Pulmonary artery endothelial cell (primary cell): ENCODE data around the gene SGK2. TPM values are rescaled to one million over a fixed set of nuclear protein-coding genes. Genes with fewer than 3 reads are reported as not detected.
"Not testable (repeated sequence)": the region's sequence is repeated elsewhere in the genome, so short reads cannot be mapped to it uniquely, and the experiment has no call there.

Experiments used
- DNase-seq: peaks from one replicate; pipeline ENCODE4 v3.0.0-alpha.2; 2011; ENCODE audit warnings: low read depth, low spot score
- total RNA-seq: library from RNA; depleted of rRNA; stranded (reverse); fragments of >200 nt; gene quantifications from 2 replicates; pipeline ENCODE4 v1.2.3, GENCODE V29; 2014

The SGK2 gene
- total RNA-seq, 1 donor from 2014 or later = not detected

DNA sequence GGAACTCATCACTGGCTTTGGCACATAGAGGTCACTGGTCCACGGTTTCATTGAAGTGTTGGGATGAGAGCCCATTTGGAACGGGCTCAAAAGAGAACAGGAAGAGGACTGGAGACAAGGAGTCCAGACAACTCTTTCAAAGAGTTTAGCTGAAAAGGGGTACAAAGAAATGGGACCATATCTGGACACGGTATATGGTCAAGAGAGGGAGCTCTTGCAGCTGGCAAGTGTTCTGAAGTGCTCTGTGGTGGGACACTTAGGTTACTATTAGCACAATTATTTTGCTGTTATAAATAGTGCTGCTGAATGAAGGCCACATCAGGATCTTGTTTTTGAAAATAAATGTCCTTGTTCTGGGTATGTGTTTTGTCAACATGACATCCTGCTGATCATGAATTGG lies 4.6 kb downstream of the SGK2 start:
- no peak for DNase-seq

DNA sequence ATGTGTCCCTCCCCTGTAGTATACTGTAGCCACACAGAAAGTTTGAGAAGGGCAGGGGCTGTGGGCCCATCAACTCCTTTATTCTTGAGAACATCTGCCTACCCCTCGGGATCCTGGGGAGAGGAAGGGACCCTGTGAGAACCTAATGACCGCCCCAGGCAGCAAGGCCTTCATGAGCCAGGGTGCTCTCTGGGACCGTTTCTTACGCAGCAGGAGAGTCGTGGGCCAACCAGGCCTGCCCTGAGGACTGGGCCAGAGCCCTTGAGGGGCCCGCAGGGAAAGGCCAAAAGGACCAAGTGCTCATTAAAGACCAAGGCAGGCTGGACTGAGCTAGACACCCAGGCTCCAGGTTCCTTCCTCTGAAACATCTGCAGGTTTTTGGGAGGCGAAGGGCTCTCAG lies 5.2 kb downstream of the SGK2 start:
- no peak for DNase-seq

DNA sequence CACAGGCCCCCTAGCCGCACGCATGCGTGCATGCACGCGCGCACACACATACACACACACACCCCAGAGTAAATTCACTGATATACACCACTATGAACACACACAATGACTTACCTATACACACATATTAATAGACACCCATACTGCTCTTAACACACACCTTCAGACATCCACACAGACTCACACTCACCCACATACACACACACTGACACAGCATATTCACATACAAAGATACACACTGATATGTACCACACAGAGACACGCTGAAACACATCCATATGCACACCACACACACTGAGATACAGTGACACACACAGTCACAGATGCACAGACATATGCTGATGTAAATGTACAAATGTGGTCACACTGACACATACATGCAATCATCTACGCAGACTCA lies 5.6 kb downstream of the SGK2 start:
- DNase-seq = no peak

DNA sequence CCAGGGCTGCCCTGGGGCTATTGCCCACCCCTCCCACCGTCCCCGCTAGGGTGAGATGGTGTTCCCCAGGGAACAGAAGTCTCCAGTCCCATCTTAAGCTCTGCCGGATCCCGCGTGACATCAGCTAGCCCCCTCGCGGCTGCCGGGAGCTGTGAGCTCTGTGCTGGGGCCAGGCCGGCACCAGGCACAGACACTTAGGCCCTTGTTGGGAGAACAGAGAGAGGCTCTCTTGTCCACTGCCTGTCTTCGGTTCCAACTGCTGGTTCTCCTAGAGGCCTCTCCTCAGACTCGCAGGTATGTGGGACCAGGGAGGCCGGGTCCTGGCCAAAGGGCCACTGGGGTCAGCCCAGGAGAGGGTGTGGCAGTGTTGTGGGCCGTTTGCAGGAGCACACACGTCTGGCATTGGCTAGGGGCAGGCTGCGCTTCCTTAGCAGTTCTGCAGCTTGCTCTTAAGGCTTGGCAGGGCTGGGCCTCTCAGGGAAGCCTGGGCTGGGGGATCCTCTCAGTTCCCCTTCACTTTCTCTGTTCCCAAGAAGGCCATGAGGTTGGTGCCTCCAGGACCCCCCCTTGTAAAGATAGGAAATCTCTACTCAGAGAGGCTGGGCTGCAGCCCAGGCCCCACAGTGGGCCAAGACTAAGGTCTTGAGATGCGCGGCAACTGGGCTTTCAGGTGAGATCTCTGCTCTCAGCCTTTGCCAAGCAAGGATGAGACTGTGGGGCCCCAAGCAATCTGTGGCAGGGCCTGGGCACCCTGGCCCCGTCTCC lies 6.3 kb downstream of the SGK2 start:
- DNase-seq = no peak

DNA sequence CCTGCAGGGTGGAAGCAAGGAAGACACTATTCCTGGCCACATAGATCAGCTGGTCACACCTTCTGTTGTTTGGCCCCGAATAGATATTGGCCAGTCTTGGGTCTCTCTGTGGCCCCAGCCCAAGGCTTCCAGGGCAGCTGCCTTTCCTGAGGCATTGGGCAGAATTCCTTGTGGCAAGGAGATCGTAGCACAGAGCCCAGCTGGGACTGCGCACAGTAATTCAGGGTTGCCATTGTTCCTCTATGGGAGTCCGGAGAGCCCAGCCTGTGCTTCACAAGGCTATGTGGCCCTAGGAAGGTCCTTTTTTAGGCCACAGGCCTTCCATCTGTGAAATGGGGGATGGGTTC lies 6.9 kb downstream of the SGK2 start:
- no peak for DNase-seq

DNA sequence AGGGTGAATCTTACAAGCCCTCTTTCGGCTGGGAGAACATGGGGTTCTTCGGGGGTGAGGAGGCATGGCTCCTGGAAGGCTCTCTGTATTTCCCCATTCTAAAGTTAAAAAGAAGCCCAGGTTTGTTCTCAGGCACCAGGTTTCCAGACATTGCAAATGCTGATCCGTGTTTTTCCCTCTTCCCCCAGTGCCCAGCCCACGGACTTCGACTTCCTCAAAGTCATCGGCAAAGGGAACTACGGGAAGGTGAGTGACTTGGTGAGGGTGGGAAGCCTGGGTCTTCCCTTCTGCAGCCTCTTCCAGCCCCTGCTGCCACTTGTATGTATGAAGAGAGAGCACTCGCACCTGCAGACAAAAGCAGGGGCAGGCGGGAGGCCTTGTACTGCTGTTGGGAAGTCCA lies 8.7 kb downstream of the SGK2 start:
- no peak for DNase-seq

DNA sequence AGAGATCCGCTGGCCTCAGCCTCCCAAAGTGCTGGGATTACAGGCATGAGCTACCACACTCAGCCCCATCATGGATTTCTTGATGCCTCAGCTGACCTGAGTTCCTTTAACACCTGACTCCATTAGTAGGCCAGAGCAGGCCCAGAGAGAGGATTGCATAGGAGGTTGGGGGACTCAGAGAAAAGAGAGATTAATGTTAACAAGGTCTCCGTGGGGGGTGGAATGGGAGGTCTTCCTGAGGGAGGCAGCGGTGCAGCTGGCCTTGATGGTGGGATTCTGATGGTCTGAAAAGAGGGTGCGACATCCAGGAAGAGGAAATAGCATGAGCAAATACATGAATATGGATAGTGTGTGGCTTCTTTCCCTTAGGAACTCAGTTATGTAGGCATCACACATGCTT lies 9.9 kb downstream of the SGK2 start:
- DNase-seq = no peak

DNA sequence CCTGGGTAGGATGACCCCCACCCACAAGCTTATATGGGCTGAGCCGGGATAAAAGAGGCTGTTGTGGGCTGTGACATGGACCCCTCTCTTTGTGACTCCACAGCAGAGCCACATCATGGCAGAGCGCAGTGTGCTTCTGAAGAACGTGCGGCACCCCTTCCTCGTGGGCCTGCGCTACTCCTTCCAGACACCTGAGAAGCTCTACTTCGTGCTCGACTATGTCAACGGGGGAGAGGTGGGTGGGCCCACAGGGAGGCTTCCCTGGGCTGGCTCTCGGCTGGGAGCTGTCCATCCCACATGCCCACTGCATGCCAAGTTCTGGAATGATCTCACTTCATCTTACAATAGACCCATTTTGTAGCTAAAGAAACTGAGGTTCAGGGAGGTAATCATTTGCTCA lies 10.5 kb downstream of the SGK2 start:
- no peak for DNase-seq

DNA sequence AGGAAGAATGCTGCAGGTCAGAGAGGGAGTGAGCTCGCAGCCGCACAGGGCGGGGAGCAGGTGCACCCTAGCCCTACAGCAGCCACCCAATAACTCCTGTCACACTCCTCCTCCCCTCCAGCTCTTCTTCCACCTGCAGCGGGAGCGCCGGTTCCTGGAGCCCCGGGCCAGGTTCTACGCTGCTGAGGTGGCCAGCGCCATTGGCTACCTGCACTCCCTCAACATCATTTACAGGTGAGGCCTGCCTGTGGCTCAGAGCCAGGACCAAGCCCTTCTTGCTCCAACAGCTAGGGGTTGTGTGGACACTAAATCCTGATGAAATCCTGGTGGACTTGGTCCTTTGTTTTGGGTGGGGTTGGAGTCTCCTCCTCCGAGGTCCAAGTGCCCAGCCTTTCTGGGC lies 11.7 kb downstream of the SGK2 start:
- DNase-seq = no peak

DNA sequence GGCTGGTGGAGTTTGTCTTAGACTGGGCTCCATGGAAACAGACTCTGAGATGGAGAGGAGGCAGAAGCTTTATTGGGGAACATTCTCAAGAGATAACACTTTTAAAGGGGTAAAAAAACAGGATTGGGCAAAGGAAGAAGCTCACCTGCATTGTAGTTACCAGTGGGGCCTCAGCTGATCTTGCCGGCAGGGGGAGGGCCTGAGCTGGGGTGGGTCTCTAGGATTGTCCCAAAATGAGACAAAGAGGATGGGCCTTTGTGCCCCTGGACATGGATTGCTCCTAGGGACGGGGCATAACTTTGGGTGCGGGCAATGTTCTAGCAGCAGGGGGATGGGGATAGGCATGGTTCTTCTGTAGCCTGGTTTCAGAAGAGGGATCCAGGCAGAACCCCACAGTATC lies 12.5 kb downstream of the SGK2 start:
- DNase-seq = no peak

DNA sequence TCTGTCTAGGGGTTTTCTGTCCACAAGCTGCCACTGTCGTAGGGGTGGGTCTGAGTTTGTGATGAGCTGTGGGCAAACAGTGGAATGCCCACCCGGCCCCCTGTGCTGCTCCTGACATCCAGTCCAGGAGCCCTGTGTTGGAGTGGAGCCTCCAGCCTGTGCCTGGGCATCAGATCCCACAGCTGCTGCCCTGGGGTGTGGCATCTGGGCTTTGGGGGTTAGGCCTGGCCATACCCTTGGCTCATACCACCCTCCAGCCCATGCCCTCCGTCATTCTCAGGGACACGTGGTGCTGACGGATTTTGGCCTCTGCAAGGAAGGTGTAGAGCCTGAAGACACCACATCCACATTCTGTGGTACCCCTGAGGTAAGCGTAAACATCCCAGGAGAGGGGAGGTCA lies 12.9 kb downstream of the SGK2 start:
- no peak for DNase-seq

DNA sequence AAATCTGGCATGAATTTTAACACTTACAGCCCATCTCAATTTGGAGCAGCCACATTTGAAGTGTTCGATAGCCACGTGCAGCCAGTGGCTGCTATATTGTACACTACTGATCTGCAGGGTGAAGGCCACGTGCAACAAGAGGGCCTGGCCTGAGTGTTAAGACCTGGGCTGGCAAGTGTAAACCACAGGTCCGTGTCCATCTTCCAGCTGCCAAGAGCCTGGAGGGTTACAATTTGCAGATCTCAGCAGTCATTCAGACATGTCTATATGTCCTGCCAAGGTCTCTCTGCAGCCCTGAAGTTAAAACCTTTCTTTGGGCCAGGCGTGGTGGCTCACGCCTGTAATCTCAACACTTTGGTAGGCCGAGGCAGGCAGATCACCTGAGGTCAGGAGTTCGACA lies 14.1 kb downstream of the SGK2 start:
- DNase-seq = no peak

DNA sequence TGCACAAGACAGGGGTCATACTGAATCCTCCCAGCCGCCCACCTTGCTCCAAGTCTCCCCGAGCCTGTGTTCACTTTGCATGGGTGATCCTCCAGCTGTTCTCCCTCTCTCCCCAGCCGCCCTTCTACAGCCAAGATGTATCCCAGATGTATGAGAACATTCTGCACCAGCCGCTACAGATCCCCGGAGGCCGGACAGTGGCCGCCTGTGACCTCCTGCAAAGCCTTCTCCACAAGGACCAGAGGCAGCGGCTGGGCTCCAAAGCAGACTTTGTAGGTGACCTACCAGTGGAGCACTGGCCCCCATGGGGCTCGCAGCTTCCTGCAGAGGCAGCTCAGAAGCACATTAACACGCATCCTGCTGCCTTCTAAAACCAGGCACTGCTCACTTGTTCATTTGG lies 17.3 kb downstream of the SGK2 start:
- no peak for DNase-seq

DNA sequence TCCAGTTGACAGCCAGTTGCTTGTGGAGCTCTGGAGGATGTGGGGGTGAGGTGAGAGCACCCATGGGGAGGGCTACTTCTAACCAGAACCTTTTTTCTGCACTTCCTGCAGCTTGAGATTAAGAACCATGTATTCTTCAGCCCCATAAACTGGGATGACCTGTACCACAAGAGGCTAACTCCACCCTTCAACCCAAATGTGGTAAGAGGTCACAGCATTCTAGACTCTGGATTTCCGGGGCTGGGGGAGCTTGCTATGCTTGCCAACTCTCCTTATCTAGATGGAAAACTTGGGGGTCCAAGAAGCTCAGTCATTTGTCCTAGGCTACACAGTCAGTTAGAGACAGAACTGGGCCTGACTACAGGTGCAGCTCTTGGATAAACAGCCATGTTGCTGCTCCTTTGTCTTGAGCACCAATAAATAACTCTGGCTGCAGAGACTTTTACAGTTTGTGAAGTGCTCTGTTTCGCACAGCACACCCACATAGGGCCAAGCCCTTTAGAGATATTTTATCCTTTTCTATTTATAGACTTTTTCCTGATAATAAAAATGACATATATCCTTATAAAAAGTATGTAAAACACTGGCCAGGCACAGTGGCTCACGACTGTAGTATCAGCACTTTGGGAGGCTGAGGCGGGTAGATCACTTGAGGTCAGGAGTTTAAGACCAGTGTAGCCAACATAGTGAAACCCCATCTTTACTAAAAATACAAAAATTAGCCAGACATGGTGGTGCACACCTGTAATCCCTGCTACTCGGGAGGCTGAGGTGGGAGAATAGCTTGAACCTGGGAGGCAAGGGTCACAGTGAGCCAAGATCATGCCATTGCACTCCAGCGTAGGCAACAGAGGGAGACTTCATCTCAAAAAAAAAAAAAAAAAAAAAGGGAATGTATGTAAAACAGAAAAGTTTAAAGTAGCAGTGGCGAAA lies 21.3 kb downstream of the SGK2 start:
- DNase-seq = no peak

DNA sequence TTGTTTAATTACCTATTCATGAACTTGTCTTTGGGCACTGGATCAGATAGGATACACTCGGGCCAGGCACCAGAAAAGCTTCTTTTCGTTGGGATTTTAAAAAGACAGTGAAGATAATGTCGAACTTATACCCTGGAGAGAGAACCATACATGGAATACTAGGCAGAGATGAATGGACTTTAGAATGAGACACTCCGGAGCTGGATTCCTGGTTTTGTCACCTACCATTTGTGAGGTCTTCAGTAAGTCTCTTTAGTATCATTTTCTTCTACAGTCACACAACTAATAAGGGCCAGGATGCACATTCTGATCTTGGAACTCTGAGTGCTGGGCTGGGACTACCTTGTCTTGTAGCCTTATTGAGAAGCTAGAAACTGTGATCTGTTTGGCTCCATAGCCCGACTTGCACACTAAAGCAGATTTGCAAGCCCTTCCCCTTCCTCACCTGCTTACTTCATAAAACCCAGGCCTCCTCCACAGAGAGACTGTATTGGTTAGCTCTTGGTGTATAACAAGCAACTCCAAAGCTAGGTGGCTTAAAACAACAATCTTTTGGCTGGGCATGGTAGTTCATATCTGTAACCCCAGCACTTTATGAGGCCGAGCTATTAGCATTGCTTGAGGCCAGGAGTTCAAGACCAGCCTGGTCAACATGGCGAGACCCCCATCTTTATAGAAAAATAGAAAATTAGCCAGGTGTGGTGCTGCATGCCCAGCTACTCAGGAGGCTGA lies 24.5 kb downstream of the SGK2 start:
- no peak for DNase-seq

DNA sequence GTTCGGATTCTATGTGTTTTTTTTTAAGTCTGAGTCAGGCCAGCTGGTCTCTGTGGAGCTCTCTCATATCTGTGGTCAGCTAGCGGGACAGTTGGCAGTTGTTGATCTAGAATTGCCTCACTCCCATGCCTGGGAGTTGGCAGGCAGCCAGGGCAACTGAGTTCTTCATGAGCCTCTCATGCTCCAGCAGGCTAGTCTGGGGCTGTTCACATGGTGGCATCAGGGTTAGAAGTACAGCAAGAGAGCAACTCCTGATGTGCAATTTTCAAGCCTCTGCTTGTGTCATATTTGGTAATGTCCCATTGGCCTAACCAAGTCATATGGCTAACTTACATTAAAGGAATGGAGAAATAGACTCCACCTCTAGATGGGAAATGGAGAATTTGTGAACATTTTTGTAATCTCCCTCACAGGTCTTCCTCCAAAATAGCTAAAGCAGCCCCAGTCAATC lies 25.2 kb downstream of the SGK2 start:
- DNase-seq = no peak

DNA sequence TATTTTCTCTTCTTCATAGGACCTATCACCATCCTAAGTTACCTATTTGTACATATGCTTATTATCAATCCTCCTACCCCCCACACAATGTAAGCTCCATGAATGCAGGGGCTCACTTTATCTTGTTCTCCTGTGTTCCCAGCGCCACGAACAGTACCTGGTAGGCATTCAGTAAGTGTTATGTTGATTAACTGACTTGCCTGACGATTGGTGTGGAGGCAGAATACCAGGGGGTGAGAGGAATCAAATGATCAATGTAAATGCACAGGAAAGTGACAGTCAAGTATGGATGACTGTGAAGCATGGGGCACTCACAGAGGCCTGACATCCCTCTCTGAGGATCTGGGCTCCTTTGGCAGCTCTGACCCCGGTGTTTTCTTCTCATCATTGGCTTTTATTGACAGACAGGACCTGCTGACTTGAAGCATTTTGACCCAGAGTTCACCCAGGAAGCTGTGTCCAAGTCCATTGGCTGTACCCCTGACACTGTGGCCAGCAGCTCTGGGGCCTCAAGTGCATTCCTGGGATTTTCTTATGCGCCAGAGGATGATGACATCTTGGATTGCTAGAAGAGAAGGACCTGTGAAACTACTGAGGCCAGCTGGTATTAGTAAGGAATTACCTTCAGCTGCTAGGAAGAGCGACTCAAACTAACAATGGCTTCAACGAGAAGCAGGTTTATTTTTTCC lies 25.8 kb downstream of the SGK2 start:
- DNase-seq = no peak

DNA sequence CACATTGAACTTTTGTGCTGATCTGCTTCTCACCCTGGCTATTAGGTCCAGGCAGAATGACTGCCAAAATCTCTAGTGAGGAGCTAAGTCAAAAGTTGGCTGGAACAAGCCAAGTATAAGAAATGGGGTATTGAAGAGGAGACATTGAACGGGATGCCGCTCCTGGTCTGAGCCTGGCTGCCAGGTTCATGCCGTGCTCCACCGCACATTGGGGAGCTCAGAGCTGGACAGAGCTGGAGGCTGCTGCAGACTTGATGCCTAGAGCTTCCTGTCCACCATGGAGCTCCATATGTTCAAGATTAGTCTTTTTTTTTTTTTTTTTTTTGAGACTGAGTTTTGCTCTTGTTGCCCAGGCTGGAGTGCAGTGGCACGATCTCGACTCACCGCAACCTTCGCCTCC lies 27.8 kb downstream of the SGK2 start:
- DNase-seq = no peak

DNA sequence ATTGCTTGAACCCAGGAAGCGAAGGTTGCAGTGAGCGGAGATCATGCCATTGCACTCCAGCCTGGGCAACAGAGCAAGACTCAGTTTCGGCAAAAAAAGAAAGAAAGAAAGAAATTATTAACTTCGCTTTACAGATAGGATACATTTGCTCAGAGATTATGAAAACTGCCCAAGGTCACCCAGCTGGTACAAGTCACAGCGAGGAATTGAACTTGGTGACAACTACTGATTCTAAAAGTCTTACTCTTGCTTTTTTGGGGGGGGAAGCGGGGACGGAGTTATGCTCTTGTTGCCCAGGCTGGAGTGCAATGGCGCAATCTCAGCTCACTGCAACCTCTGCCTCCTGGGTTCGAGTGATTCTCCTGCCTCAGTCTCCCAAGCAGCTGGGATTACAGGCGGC lies 29.7 kb downstream of the SGK2 start:
- not testable (repeated sequence) for DNase-seq

DNA sequence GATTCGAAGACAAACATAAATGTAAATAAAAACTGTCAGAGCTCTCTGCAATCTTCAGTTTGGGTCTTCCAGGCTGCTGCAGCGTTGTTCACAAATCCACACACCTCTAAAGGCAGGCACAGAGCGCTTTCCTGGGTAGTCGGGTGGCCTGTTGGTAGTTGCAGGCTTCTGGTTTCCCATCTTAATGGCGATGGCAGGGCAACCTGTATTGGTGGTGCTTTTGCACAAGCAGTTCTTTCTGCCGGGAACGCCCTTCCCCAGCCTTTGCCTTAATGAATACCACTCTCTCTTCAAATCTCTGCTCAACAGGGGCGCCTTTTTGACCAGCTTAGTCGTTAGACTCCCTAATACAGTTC lies 31.2 kb downstream of the SGK2 start:
- no peak for DNase-seq
